Lung microvascular endothelial cell (primary cell): ENCODE data around the gene EVA1A. TPM values are rescaled to one million over a fixed set of nuclear protein-coding genes. Genes with fewer than 3 reads are reported as not detected.

Source experiments
- DNase-seq, 2 donors: peaks; one replicate each; pipeline versions ENCODE4 v3.0.0 to v3.0.0-alpha.2; 2010; ENCODE audit warnings: low read depth in 2 of 2
- total RNA-seq: library from RNA; depleted of rRNA; stranded (reverse); fragments of >200 nt; gene quantifications from 2 replicates; pipeline ENCODE4 v1.2.1, GENCODE V29; 2014

The EVA1A gene
- total RNA-seq, 1 donor from 2014 or later: 43.5 TPM

GRCh38 chr2:75545387-75545786, 15.4 kb downstream of the EVA1A start:
- no peak for DNase-seq

DNA sequence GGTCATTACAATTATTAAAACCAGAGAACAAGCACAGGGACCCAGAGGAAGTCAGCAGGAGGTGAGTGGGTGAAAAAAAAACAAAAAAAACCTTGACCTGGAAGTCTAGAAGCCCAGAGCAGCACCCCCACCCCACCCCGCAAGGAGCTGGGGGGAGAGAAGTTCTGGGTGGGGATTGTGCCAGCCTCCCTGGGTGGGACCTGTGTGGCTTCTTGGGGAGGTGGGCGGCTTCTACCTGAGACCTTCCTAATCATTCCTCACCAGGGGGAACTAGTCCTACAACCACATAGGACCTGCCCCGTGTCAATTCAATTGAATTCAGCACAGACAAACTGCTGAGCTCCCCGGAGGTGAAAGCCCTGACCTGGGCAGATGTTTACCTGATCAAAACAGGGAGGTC, 17.3 kb downstream of the EVA1A start:
- DNase-seq: no peak

GRCh38 chr2:75541430-75541829, 19.3 kb downstream of the EVA1A start:
- no peak for DNase-seq

DNA sequence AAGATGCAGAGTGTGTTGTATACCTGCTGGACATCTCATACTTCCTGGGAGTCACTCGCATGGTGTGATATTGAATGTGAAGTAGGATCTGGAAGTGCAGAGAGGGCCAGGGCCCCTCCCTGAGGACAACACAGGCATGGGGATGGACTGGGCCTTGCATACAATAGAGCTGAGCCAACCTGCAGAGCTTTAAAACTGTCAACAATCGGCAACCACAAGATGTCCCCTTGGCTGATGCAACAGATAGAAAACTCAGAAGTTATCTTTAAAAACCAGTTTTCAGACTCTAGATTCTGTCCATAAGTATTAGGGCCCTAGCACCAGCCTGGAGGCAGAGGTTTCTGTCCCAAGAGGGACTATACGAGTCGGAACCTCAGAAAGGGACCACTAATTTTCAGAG, 19.7 kb downstream of the EVA1A start:
- DNase-seq: no peak

DNA sequence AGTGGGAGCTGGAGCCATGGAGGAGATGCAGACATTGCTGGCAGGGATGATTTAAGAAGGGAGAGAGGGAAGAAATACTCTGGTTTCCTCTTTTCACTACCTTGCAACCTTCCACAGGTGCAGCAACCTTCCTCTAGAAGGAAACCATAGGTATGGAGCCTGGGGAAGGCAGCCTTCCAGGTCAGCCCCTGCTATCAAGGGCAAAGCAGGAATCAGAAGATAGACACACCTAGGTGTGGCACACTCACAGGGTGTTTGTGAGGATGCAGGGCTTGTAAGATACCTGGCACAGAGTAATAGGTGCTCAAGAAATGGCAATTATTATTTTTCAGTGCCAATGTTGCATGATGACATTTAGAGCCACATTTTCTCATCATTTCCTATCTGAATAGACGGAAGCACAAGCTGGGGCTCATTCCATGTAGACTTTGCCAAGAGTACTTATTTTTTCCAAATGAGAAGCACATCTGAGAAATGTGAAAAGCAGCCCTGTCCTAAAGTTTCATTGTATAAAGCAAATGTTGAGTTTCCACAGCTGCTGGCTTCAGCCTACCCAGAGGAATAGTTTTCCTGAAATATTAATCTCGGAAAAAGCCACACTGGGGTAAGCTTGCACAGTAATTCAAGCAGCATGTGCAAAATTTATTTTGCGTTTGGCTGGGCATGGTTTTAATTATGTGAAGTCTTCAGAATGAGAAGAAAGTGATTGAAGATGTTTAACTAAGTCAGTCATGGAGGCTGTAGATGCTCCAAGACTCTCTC, 20.6 kb downstream of the EVA1A start:
- peak in 1 of 2 donors; percentile 43 for DNase-seq

GRCh38 chr2:75538521-75539490, 21.9 kb downstream of the EVA1A start:
- no peak for DNase-seq

DNA sequence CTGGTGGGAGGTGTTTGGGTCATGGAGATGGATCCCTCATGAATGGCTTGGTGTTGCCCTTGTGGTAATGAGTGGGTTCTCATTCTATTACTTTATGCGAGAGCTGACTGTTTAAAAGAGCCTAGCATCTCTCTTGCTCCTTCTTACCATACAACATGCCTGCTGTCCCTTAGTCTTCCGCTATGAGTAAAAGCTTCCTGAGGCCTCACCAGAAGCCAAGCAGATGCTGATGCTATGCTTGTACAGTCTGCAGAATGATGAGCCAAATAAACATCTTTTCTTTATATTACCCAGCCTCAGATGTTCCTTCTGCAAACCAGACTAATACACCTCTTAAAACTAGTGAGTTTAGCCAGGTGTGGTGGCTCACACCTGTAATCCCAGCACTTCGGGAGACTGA, 23.1 kb downstream of the EVA1A start:
- no peak for DNase-seq

GRCh38 chr2:75533135-75533534, 27.6 kb downstream of the EVA1A start:
- no peak for DNase-seq

- no peak for DNase-seq
Observed at GRCh38 chr2:75532488-75532887, 28.3 kb downstream of the EVA1A start.

DNA sequence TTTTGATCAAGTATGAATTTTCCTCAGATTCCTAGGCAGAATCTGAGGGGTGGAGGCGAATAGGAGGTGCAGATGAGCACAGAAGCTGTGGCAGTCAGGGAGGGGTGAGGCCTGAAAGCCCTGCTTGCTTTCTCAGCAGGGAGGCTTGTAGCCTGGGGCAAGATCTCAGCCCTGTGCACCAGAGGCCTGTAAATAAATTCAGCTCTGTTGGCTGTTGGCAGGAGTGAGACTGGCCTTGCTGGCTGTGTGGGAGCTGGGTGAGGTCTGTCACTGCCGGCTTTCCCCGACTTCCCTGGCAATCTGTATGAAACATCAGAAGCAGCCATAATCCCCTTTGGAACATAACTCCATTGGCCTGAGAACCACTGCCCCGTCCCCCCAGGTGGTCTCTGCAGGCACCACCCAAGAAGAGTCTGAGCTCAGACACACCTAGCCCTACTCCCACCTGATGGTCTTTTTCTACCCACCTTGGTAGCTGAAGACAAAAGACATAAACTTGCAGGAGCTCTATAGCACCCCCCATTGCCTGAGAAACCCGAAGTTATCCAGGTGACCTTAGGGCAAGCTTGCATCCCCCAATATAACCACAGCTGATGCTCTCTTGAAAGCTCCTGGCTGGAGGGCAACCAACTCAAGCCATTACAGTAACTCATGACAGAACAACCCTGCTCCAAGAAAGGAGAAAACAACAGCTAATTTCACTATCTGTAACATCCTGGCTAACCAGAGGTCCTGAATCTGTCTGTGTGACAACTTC, 32.3 kb downstream of the EVA1A start:
- DNase-seq: no peak

- no peak for DNase-seq
Observed at GRCh38 chr2:75527676-75528075, 33.1 kb downstream of the EVA1A start.

DNA sequence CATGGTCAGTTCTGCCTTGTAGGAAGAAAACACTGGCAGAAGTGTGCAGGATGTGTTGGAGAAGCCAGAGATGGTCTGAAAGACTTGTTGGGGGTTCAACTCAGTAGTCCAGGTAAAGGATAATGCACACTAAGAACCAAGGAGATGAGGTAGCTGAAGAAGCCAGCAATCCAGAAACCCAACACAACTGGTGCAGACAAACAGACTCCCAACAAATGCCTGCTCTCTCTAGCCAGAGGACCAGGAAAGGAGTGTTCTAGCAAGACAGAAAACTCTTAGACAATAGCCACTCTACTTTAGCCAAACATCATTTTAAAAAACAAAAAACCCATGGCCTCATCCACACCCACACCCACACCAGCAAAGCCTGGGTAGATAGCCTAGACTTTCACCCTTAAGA, 33.9 kb downstream of the EVA1A start:
- DNase-seq: no peak

GRCh38 chr2:75525434-75526310, 35.1 kb downstream of the EVA1A start:
- DNase-seq: peak in 1 of 2 donors; percentile 13

DNA sequence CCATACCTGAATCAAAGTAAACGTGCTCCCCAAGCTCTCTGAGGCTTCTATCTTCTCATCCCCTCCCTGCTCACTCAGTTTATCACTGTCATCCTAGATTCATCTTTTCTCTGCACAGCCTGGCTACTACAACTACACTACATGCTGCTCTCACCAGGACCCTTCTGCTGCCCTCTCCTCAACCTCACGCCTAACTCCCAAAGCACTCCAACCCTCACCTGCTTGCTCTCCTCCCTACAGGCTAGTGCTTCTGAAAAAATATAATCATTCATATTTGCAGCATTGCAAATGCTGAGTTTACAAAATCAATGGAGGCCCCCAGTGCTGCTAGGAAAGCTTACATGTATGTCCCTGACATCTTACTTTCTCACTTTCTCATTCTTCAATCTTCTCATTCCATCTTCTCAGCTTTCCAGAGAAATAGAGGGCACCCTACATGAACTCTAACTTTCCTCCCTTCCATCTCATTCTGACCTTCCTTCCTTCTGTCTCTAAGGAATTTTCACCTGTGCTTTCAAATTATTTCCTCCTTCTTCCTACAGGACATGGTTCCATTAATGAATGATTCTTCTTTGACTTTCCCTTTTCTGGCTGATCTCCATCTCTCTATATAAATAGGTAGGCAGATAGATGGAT, 36.3 kb downstream of the EVA1A start:
- DNase-seq: no peak

DNA sequence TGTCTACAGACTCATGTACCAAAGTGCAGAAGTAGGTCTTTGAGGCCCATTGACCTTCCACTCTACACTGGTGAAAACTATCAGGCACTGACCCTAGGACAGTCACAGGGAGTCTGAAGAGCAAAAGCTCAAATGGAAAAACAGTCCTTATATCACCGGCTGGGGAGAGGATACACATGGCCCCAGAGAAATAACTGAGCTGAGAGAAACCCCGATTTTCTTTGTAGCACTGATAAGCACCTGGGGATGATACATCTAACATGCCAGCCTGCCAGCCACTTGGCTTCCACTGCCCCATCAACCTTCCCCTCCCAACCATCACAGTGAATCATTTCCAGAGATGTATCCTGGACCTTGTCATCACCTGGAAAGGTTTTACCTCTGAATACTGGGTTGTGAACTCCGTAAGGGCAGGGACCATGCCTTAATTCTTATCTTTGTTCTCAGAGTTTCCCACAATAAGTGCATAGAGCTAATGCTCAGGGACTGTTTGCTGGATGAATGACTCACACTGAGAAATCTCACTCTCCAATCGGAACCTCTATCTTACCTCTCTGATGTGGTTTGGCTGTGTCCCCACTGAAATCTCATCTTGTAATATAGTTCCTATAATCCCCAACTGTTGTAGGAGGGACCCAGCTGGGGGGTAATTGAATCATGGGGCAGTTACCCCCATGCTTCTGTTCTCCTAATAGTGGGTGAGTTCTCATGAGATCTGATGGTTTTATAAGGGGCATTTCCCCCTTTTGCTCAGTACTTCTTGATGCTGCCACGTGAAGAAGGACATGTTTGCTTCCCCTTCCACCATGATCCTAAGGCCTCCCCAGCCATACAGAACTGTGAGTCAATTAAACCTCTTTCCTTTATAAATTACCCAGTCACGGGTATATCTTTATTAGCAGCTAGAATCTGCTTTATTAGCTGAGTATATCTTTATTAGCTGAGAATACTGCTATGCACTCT, 37.1 kb downstream of the EVA1A start:
- DNase-seq: peak; percentile 17 to 68

DNA sequence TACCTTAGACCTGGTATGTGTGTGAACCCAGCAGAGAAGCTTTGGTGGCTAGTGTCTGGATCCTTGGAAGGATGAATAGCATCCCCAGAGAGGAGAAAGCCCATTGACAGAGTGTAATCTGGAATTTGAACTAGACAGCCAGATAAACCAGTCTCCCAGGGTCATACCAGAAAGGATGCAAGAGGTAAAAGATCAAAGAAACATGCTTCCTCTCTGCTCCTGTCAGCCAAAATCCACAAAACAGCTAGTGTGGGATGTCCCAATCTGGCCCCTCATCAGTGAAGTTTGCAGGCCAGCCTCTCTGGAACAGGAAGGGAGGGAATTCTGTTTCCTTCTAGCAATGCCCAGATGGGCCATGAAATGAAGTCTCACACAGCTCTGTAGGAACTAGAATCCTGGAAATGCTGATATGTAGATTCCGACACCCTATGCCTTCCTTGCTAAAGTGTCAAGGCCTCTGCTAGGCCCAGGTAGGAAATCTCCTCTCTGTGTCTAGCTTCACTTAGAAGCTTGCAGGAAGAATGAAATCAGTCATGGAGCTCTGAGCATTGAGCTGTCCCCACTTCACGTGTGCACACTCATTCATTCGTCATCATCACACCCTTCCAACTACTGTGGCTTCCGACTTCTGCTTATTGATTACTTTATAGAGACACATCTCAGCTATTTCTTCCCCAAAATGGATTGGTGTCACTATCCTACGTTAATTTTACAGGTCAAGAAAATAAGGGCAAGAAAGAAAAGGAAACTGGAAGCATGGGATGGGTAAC, 38.0 kb downstream of the EVA1A start:
- peak; percentile 23 to 93 for DNase-seq

DNA sequence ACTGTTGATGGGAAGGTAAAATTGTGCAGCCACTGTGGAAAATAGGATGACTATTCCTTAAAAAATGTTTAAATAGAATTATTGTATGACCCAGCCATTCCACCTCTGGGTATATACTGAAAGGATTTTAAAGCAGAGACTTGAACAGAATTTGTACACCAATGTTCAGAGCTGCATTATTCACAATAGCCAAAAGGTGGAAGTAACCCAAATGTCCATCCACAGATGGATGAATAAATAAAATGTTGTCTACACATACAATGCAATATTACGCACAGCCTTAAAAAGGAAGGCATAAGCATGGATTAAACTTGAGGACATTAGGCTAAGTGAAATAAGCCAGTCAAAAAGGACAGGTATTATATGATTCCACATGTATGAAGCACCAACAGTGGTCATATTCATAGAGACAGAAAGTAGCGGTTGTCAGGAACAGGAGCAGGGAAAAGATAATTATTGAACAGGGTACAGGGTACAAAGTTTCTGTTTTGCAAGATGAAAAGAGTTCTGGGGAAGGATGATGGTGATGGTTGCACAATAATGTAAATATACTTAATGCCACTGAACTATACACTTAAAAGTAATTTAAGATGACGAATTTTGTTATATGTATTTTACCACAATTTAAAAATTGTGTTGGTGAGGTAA, 39.4 kb downstream of the EVA1A start:
- no peak for DNase-seq

DNA sequence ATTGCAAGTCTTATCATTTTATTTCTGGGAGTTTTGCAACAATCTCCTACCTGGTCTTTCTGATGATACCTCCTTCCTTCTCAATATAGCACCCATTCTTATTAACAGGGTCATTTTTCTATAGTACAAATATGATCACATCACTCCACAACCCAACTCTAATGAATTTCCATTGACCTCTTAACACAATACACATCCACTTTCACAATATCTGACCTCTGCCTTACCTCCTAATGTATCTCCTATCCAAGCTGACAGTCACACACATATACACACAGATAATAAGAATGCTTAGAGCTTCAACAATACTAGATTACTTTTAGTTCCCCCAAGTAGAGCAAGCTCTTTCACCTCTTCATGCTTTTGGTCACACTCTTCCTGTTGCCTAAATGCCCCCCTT, 40.9 kb downstream of the EVA1A start:
- peak in 1 of 2 donors; percentile 37 for DNase-seq
